ENCODE data around the gene SNAI3.

- no peak for TF ChIP-seq CTCF (IDR thresholded peaks at IDR 0.05)
- TF ChIP-seq POLR2AphosphoS5 (IDR thresholded peaks at IDR 0.05): no peak
- TF ChIP-seq POLR2A (IDR thresholded peaks at IDR 0.05): no peak
- TF ChIP-seq EP300 (IDR thresholded peaks at IDR 0.05): no peak
Observed at GRCh38 chr16:88732961-88733294, 46.6 kb upstream of the SNAI3 start.

Data from stomach (tissue), 4 donors.